HG03520 (cell line): Measurements from ENCODE around the gene NME9.

ENCODE experiments used
- ATAC-seq: cut with Tn5 transposase; IDR thresholded peaks from one replicate; pipeline ENCODE4 v1.9.1; 2021; ENCODE audit warnings: mild to moderate bottlenecking, moderate library complexity; ENCODE audit not compliant: unreplicated experiment

Gene NME9

GRCh38 chr3:138362538-138362937 lies 32.9 kb upstream of the NME9 start:
- no peak for ATAC-seq

GRCh38 chr3:138361561-138361971 lies 31.9 kb upstream of the NME9 start:
- ATAC-seq = no peak

GRCh38 chr3:138360869-138361525 lies 31.3 kb upstream of the NME9 start:
- ATAC-seq = no peak

- no peak for ATAC-seq
Observed at GRCh38 chr3:138359919-138360868, 30.5 kb upstream of the NME9 start.

GRCh38 chr3:138359148-138359918 lies 29.7 kb upstream of the NME9 start:
- no peak for ATAC-seq

GRCh38 chr3:138356730-138357405 lies 27.2 kb upstream of the NME9 start:
- ATAC-seq = no peak

DNA sequence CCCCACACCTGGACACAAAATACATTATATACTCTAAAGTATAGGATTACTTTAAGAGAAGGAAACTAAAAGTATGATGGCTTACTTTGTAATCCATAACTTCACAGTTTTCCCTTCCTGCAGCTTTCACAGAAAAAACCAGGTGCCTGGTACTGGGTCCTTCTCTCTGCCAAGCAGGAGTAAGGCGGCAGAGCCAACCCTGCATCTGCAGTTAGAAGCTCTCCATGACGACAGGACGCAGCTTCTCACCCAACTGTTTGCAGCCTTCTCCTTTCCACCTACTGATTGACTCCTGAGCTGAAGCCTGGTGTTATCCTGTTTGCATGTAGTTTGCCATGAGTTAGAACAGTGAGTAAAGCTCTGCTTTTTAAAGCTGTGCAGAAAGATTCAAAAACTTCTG lies 25.4 kb upstream of the NME9 start:
- ATAC-seq = no peak

GRCh38 chr3:138354376-138354775 lies 24.7 kb upstream of the NME9 start:
- ATAC-seq = no peak

- no peak for ATAC-seq
Observed at GRCh38 chr3:138351916-138352550, 22.4 kb upstream of the NME9 start.

- no peak for ATAC-seq
Observed at GRCh38 chr3:138351151-138351550, 21.5 kb upstream of the NME9 start.

- no peak for ATAC-seq
Observed at GRCh38 chr3:138349926-138350665, 20.4 kb upstream of the NME9 start.

GRCh38 chr3:138348754-138349739 lies 19.4 kb upstream of the NME9 start:
- no peak for ATAC-seq

- ATAC-seq = no peak
Observed at GRCh38 chr3:138347960-138348753, 18.5 kb upstream of the NME9 start, which contains the start of gene MRAS. Gene MRAS, plus strand, starts transcription at chr3:138348579. Its CDS starts 24,305 bp downstream, at chr3:138372884.

DNA sequence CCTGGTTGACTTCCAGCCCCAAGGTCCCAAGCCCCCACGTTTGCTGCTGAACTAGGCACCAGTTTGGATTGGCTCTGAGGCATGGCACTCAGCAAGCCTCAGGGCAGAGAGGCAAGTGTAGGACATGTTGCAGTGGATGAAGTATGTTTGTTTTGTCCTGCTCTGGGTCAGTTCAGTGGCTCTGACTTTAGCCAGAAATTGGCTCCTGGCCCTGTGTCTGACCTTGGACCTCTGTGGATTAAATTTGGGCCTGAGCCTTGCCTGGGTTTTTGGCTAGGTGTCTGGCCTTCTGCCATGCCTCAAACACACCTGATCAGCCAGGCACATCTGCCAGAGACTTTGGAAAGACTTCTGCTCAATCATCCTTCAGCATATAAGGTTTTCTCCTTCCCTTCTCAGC lies 15.1 kb upstream of the NME9 start:
- ATAC-seq = no peak

GRCh38 chr3:138340511-138340910 lies 10.9 kb upstream of the NME9 start:
- no peak for ATAC-seq

- ATAC-seq = no peak
Observed at GRCh38 chr3:138338811-138339210, 9.2 kb upstream of the NME9 start.

- ATAC-seq = no peak
Observed at GRCh38 chr3:138338244-138338643, 8.6 kb upstream of the NME9 start.
